ENCODE data around the gene KRT20.

GRCh38 chr17:40905370-40905769 is 20.3 kb upstream of the KRT20 start:
- TF ChIP-seq MYC (IDR thresholded peaks at IDR 0.05; ENCODE audit: low read depth, low read length) (no peak), EZH2 (IDR thresholded peaks at IDR 0.05; ENCODE audit: borderline replicate concordance, low read depth, low read length, severe bottlenecking) (no peak), CTCF (IDR thresholded peaks at IDR 0.05; ENCODE audit: extremely low read depth in 1 of 2, insufficient read depth in 1 of 2, low read depth in 1 of 2, low read length in 2 of 2) (no peak)

Data from endothelial cell of umbilical vein (primary cell).